ENCODE measurements around the gene SSUH2.

Gene SSUH2

DNA sequence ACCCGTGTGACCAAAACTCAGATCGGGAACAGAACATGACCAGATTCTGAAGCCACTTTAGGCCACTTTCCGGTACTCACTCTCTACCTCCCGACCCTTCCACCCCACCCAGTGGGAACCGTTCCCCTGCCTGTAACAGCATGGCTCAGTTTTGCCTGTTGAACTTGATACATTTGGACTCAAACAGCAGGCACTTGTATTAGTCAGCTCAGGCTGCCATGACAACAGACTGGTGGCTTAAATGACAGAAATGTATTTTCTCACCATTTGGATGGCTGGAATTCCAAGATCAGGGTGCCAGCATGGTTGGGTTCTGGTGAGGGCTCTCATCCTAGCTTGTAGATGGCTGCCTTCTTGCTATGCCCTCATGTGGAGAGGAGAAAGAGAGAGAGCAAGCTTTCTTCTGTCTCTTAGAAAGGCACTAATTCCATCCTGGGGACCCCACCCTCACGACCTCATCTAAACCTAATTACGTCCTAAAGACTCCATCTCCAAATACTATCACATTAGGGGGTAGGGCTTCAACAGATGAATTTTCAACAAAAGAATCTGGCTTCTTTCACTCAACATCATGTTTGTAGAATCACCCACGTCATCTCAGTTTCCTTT, 9.3 kb upstream of the SSUH2 start:
- Histone ChIP-seq H3K27me3 (no peaks in the 10 kb centered on the region), H3K27ac (no peak overlapping the region), H3K36me3 (no peaks in the 10 kb centered on the region), H3K4me1 (peaks cover 1 to 43% (median 20%) of the 10 kb centered on the region in 4 donors), H3K9me3 (no peaks in the 10 kb centered on the region), H3K4me3 (no peak overlapping the region)
- intact Hi-C loops (cut with DNase I; ENCODE audit: low total_unique reads), result no loop called here
- TF ChIP-seq CTCF (IDR thresholded peaks at IDR 0.05), result no peak
- DNase-seq, result no peak

DNA sequence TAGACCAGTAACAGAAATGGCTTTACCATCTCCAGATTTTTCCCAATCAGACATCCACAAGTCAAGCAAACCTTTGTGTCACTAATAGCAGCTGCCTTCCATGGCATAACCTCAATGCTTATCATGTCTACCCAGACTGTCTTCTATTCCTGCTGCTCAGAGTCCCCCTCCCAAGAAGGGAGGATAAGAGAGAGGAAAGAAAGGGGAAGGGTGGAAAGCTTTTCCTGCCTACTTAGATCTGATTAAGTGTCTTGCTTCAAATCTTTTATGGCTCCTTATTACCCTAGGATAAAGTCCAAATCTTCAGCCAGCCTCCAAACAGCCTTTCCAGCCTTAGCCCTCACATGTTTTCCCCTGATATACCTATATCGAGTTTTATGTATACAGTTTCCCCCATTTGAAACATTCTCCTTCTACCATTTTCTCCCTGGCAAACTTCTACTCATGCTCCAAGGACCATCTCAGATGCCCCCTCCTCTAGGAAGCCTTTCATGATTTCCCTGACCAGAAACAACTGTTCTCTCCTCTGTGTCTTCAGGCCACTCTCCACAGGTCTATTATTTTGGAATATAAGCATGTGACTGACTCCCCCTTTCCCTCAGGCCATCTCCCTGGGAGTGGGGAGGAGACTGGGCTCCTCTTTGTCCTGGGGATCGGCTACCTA, 7.9 kb upstream of the SSUH2 start:
- peaks cover 0 to 29% (median 6%) of the 10 kb centered on the region in 4 donors for H3K4me1 ChIP-seq
- intact Hi-C loops (cut with DNase I; ENCODE audit: low total_unique reads), result no loop called here
- no peaks in the 10 kb centered on the region for H3K36me3 ChIP-seq
- no peaks in the 10 kb centered on the region for H3K27me3 ChIP-seq
- no peak for DNase-seq
- no peaks in the 10 kb centered on the region for H3K9me3 ChIP-seq
- no peak overlapping the region for H3K4me3 ChIP-seq
- H3K27ac ChIP-seq, result no peak overlapping the region
- TF ChIP-seq CTCF (IDR thresholded peaks at IDR 0.05), result no peak

GRCh38 chr3:8651418-8652323, 7.1 kb upstream of the SSUH2 start:
- no peaks in the 10 kb centered on the region for H3K9me3 ChIP-seq
- peaks cover 0 to 21% (median 3%) of the 10 kb centered on the region in 4 donors for H3K4me1 ChIP-seq
- H3K4me3 ChIP-seq, result no peak overlapping the region
- TF ChIP-seq CTCF (IDR thresholded peaks at IDR 0.05), result no peak
- intact Hi-C loops (cut with DNase I; ENCODE audit: low total_unique reads), result no loop called here
- DNase-seq, result no peak
- H3K36me3 ChIP-seq, result no peaks in the 10 kb centered on the region
- no peak overlapping the region for H3K27ac ChIP-seq
- H3K27me3 ChIP-seq, result no peaks in the 10 kb centered on the region

DNA sequence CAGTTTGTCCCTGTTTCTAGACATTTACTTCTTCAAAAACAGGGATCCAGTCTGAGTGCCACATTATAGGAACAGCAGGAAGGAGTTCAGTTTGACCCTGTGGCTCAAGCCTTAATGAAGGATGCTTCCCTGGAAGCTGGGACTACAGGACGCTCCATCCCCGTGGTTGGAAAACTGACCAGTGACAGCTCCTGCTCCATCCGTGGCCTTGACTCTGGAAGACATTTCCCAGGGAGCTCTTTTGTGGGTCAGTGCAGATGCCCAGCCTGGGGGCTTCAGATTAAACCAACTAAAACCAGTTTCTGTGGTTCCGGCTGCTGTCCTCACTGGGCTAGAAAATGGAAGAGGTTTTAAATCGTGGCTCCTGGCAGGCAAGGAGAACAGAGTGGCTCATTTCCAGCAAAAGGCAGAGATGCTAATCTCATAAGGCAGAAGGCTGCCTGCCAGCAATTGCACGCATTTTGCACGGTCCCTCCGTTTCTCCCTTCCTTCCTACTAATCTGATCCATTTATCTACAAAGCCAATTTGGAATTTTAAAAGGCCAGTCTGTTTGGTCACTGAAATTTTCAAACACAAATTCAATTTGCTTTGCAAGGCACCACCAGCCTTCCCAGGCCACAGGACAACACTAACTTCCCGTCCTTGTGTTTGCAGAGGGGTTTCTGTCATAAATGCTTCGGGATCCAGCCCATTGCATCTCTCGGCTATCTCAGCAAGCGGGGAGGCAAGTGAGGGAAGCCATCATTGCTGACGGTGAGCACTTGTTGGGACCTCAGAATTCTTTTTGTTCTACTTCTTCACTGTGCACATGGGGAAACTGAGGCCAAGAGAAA, 6.2 kb upstream of the SSUH2 start:
- Histone ChIP-seq H3K27ac (no peak overlapping the region), H3K36me3 (no peaks in the 10 kb centered on the region), H3K4me3 (no peak overlapping the region), H3K4me1 (peaks cover 0 to 13% (median 0%) of the 10 kb centered on the region in 4 donors), H3K27me3 (no peaks in the 10 kb centered on the region), H3K9me3 (no peaks in the 10 kb centered on the region)
- no peak for TF ChIP-seq CTCF (IDR thresholded peaks at IDR 0.05)
- intact Hi-C loops (cut with DNase I; ENCODE audit: low total_unique reads), result no loop called here
- DNase-seq, result peak in 1 of 2 donors; percentile 53

- intact Hi-C loops (cut with DNase I; ENCODE audit: low total_unique reads), result no loop called here
- H3K36me3 ChIP-seq, result no peaks in the 10 kb centered on the region
- no peak for DNase-seq
- no peak overlapping the region for H3K4me3 ChIP-seq
- no peaks in the 10 kb centered on the region for H3K9me3 ChIP-seq
- TF ChIP-seq CTCF (IDR thresholded peaks at IDR 0.05), result no peak
- H3K27ac ChIP-seq, result no peak overlapping the region
- no peaks in the 10 kb centered on the region for H3K27me3 ChIP-seq
- peaks cover 0 to 9% (median 0%) of the 10 kb centered on the region in 4 donors for H3K4me1 ChIP-seq
Observed at GRCh38 chr3:8649757-8650156, 5.2 kb upstream of the SSUH2 start.
